ENCODE measurements around the gene UNC5C.

The UNC5C gene

DNA sequence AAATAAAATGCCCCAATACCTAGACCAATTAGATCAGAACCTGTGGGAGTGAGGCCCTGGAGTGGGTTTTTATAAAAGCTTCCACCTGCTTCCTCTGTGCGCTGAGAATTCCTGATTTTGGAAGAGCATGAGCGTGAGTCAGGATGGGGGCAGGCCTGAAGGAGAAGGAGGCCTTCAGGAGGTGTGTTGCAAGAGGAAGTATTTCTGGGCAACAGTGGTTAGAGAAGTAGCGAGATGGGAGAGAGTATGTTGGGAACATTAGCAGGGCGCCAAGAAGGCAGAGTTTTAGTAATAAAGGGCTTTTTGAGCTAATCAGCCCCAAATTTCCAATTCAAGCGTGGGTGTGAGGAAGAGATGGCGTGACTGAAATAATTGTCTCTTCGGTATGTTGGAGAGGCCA, 349.8 kb downstream of the UNC5C start:
- no peaks in the 10 kb centered on the region for H3K36me3 ChIP-seq
- H3K27ac ChIP-seq, result peak overlapping the region; percentile 17
- H3K4me3 ChIP-seq (ENCODE audit: low read depth in 1 of 2, low read length in 1 of 2), result no peak overlapping the region
- H3K4me1 ChIP-seq (ENCODE audit: control insufficient read depth in 1 of 2, insufficient read depth in 1 of 2, low read depth in 1 of 2, low read length in 1 of 2), result peaks cover 8 to 23% of the 10 kb centered on the region in 2 experiments
- H3K27me3 ChIP-seq, result no peaks in the 10 kb centered on the region
- H3K9me3 ChIP-seq, result no peaks in the 10 kb centered on the region
- TF ChIP-seq, protein P1, sequence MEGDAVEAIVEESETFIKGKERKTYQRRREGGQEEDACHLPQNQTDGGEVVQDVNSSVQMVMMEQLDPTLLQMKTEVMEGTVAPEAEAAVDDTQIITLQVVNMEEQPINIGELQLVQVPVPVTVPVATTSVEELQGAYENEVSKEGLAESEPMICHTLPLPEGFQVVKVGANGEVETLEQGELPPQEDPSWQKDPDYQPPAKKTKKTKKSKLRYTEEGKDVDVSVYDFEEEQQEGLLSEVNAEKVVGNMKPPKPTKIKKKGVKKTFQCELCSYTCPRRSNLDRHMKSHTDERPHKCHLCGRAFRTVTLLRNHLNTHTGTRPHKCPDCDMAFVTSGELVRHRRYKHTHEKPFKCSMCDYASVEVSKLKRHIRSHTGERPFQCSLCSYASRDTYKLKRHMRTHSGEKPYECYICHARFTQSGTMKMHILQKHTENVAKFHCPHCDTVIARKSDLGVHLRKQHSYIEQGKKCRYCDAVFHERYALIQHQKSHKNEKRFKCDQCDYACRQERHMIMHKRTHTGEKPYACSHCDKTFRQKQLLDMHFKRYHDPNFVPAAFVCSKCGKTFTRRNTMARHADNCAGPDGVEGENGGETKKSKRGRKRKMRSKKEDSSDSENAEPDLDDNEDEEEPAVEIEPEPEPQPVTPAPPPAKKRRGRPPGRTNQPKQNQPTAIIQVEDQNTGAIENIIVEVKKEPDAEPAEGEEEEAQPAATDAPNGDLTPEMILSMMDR (IDR thresholded peaks at IDR 0.05), result no peak

DNA sequence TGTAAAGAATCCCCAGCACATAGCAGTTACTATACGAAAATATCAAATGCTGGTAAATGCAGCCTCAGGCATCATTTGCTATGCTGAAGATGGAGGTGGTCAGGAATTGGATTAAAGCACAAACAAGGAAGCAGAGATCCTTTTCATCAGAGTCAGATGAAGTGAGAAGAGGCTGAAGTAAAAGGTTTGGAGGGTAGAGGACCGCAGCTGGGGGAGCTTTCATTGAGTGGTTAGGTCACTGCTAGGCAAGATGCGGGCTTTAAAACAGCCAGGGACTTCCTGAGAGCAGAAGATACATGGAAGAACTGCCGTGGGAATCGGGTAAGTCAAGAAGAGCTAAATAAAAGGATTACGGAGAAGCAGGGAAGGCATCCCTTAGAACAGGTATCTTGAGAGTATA, 351.4 kb downstream of the UNC5C start:
- no peaks in the 10 kb centered on the region for H3K27me3 ChIP-seq
- H3K4me3 ChIP-seq (ENCODE audit: low read depth in 1 of 2, low read length in 1 of 2), result no peak overlapping the region
- H3K4me1 ChIP-seq (ENCODE audit: control insufficient read depth in 1 of 2, insufficient read depth in 1 of 2, low read depth in 1 of 2, low read length in 1 of 2), result peaks cover 8 to 26% of the 10 kb centered on the region in 2 experiments
- H3K27ac ChIP-seq, result no peak overlapping the region
- no peaks in the 10 kb centered on the region for H3K9me3 ChIP-seq
- H3K36me3 ChIP-seq, result no peaks in the 10 kb centered on the region
- TF ChIP-seq, protein P1 (IDR thresholded peaks at IDR 0.05), result no peak

DNA sequence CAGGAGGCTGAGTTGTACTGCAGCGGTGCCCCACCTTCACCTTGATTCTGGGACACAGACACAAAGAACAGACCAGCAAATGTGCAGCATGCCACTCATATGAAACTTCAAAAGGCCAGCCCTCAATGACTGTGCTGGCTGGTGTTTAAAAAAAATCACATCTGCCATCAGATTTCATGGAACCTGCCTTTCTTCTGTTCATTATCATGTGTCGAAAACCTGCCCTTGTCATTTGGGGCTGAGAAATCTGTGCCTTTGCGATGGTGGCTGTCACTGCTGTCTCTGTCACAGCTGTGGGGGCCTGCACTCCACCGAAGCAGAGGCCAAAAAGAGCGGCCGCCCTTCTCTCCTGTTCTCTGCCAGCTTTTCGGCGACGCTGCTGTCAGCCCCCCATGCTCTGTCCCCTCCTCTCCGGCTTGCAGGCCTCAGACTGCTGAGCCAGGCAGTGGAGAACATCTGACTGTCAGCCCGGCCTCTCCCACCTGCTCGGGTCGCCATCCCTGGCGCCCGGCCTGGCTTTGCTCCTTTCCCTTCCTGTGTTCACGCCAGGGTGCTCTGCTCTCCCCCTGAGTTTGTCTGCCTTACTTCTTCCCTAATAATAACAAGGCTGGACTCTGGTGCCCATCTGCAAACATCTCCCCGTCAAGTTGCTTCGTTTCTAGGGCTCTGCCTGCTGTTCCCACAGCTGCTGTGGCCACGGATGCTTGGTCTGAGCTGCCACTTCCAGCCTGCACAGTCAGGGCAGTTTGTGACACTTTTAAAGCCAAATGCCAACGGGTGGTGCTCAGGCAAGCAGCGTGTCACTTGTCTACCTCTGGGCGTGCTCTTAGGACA, 355.2 kb downstream of the UNC5C start:
- Histone ChIP-seq H3K27ac (peak overlapping the region; percentile 45), H3K4me3 (ENCODE audit: low read depth in 1 of 2, low read length in 1 of 2) (no peak overlapping the region), H3K36me3 (no peaks in the 10 kb centered on the region), H3K9me3 (no peaks in the 10 kb centered on the region), H3K4me1 (ENCODE audit: control insufficient read depth in 1 of 2, insufficient read depth in 1 of 2, low read depth in 1 of 2, low read length in 1 of 2) (peaks cover 3 to 26% of the 10 kb centered on the region in 2 experiments), H3K27me3 (no peaks in the 10 kb centered on the region)
- TF ChIP-seq, protein P1 (IDR thresholded peaks at IDR 0.05), result no peak

DNA sequence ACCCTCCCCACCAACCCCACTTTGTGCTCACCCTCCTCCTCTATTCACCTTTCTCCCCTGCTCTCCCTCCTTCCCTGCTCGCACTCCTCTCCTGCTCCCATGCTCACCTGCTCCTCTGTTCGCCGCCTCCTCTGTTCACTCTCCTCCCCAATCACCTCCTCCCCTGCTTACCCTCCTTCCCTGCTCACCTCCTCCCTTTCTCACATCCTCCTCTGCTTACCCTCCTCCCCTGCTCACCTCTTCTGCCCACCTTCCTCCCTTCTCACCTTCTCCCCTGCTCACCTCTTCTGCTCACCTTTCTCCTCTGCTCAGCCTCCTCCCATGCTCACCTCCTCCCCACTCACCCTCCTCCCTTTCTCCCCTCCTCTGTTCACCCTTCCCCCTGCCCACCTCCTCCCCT, 357.2 kb downstream of the UNC5C start:
- Histone ChIP-seq H3K4me1 (ENCODE audit: control insufficient read depth in 1 of 2, insufficient read depth in 1 of 2, low read depth in 1 of 2, low read length in 1 of 2) (peaks cover 0 to 23% of the 10 kb centered on the region in 2 experiments), H3K9me3 (no peaks in the 10 kb centered on the region), H3K27ac (no peak overlapping the region), H3K36me3 (no peaks in the 10 kb centered on the region), H3K27me3 (no peaks in the 10 kb centered on the region), H3K4me3 (ENCODE audit: low read depth in 1 of 2, low read length in 1 of 2) (no peak overlapping the region)
- TF ChIP-seq, protein P1 (IDR thresholded peaks at IDR 0.05), result no peak

DNA sequence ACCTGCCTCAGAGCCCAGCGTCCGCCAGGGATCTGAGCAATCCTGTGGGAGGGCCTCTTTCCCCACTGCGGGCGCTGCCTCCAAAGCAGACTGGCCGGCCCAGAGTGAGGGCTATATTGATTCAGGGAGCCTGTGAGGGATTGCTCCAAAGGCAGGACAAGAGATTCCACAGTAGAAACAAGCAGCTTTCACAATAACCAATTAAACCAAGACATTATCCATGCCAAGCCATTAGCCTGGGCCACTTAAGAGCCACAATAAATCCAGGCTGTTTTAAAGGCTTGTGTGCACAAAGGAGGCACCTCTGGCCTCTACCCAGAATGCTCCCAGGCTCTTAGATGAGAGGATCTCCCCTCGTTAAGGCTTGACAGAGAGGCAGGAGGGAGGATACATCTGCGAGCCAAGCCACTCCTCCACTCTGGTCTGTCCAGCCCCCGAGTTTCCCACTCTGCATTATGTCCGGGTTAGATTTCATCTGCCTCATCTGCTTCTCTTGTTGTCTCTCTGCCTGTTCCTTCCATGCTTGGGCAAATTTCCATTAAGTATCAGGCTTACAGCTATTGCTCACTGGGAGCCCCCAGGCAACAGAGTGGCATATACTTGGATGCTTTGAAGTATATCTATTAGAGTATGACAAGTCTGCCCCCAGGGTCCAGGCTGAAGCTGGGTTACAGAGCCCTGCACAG, 357.9 kb downstream of the UNC5C start:
- peaks cover 0 to 23% of the 10 kb centered on the region in 2 experiments for H3K4me1 ChIP-seq (ENCODE audit: control insufficient read depth in 1 of 2, insufficient read depth in 1 of 2, low read depth in 1 of 2, low read length in 1 of 2)
- TF ChIP-seq, protein P1 (IDR thresholded peaks at IDR 0.05), result no peak

More for the DNA sequence above, 357.9 kb downstream of the UNC5C start:
- H3K27me3 ChIP-seq, result no peaks in the 10 kb centered on the region
- H3K4me3 ChIP-seq (ENCODE audit: low read depth in 1 of 2, low read length in 1 of 2), result no peak overlapping the region
- no peaks in the 10 kb centered on the region for H3K36me3 ChIP-seq
- no peaks in the 10 kb centered on the region for H3K9me3 ChIP-seq
- no peak overlapping the region for H3K27ac ChIP-seq
